ENCODE results near the gene PLA2G5. TPM values are rescaled to one million over a fixed set of nuclear protein-coding genes. Genes with fewer than 3 reads are reported as not detected.

Gene PLA2G5, protein sequence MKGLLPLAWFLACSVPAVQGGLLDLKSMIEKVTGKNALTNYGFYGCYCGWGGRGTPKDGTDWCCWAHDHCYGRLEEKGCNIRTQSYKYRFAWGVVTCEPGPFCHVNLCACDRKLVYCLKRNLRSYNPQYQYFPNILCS
- total RNA-seq, result 0.09 and 4.3 TPM in 2 replicates

DNA sequence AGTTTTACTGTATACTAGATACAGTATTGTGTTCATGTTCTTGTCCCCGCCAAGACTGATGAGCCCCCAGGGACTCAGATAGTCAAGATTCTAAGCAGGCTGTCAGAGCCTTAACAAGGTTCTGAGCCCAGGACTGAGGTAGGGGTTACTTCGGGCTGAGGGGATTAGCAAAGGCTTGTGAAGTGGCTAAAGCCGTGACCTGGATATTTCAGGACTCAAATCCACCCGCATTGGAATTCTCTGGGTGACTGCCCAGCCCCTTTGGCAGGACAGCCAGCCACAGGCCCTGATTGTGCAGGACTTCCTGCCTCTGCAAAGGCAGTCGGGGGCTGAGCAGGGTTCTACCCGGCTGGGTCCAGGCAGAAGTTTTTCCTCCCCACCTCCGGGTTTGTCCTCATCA, at the start of gene PLA2G5:
TSS of gene PLA2G5 (plus strand) at position 321 of the 400 bp plus-strand sequence. CDS start 14,637 bp downstream, outside the sequence.

DNA sequence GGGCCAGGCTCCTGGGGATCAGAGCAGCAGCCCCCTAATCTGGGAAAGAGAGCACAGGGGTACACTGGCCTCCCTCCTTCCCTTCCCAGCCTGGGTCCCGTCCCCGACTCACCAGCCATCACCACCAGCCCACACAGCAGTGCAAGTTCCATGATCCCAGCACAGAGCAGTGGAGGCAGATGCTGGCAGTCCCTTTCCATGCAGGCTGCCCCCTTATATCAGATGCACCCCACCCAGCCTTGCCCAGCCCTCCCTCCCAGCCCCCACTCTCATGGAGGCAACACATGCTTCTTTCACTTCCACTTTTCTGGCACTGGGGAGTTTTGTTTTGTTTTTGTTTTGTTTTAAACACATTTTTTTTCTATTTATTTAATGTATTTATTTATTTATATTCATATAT, 49.4 kb downstream of the PLA2G5 start, which contains the start of gene PLA2G2D:
TSS of gene PLA2G2D (minus strand) at position 190 of the 400 bp plus-strand sequence. CDS start at position 152, 38 bp downstream.

GRCh38 chr1:20138961-20139550, 69.1 kb downstream of the PLA2G5 start, which contains the start of gene PLA2G2F:
PLA2G2F (plus strand) TSS chr1:20139323; CDS start chr1:20139428, 105 bp downstream.

Other genes starting within 250 kb of the PLA2G5 start
- 4.1 and 4.8 TPM in 2 replicates for gene OTUD3, start 187.8 kb upstream of the PLA2G5 start, total RNA-seq
- not detected in 2 replicates for gene PLA2G2E, start 146.6 kb upstream of the PLA2G5 start, total RNA-seq
- gene PLA2G2A, start 90.6 kb upstream of the PLA2G5 start, total RNA-seq, result not detected in 2 replicates
- gene PLA2G2D, start 49.3 kb downstream of the PLA2G5 start, total RNA-seq, result not detected in 2 replicates
- not detected in 2 replicates for gene PLA2G2F, start 69.1 kb downstream of the PLA2G5 start, total RNA-seq
- gene UBXN10, start 115.9 kb downstream of the PLA2G5 start, total RNA-seq, result under 0.01 TPM in 1 of 2 replicates, not detected in the other
- not detected in 2 replicates for gene PLA2G2C, start 116.3 kb downstream of the PLA2G5 start, total RNA-seq
- not detected in 2 replicates for gene VWA5B1, start 220.7 kb downstream of the PLA2G5 start, total RNA-seq

Measured in bronchial smooth muscle cell (primary cell).